Stomach (tissue), 4 donors: ENCODE measurements around the gene IRF4.

ENCODE experiments used
- EP300 ChIP-seq: sonication (generic); formaldehyde crosslinking; IDR thresholded peaks from one replicate; pipeline ENCODE4 v1.6.1; 2017; ENCODE audit warnings: antibody characterized with exemption
- POLR2A ChIP-seq, 4 donors: fragments of 450-650 bp; IDR thresholded peaks; one replicate each; pipeline ENCODE4 v1.6.1; 2016; ENCODE audit warnings: antibody characterized with exemption in 4 of 4, control low read depth in 2 of 4, mild to moderate bottlenecking in 1 of 4, moderate library complexity in 1 of 4
- POLR2AphosphoS5 ChIP-seq, 3 donors: sonication (generic); formaldehyde crosslinking; IDR thresholded peaks; one replicate each; pipeline ENCODE4 v1.6.1; 2016; ENCODE audit warnings: antibody characterized with exemption in 3 of 3
- TF ChIP-seq, protein P1 (sequence below), 7 experiments: fragments of 450-650 bp in 4 of 7; fragments of 200-600 bp in 3 of 7; sonication (generic) in 3 of 7; IDR thresholded peaks; one replicate each; pipeline ENCODE4 v1.5.1; 2016 to 2019; ENCODE audit warnings: antibody characterized with exemption in 7 of 7, control low read depth in 2 of 7, mild to moderate bottlenecking in 1 of 7

DNA sequence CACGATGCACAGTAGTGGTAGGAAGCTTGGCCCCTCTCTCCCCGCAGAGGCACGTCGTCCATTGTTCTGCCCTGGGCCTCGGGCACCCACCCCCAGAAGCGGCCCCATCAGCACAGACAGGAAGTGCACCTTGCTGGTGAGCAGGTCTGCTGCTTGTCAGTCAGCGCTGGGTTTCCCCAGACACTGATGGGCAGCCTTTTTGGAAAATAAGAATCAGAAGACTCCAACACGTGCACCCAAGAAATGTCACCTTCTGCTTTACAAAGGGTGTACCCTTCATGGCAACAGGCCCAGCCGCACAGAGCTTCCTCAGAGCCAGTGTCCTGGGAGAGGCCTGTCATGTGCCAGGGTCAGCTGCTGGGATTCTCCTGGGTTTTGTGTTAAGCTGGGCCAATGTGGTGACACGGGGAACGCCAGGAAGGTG lies 34.7 kb upstream of the IRF4 start:
- TF ChIP-seq POLR2A (IDR thresholded peaks at IDR 0.05) (no peak), EP300 (no peak), POLR2AphosphoS5 (IDR thresholded peaks at IDR 0.05) (no peak)
- TF ChIP-seq, protein P1, sequence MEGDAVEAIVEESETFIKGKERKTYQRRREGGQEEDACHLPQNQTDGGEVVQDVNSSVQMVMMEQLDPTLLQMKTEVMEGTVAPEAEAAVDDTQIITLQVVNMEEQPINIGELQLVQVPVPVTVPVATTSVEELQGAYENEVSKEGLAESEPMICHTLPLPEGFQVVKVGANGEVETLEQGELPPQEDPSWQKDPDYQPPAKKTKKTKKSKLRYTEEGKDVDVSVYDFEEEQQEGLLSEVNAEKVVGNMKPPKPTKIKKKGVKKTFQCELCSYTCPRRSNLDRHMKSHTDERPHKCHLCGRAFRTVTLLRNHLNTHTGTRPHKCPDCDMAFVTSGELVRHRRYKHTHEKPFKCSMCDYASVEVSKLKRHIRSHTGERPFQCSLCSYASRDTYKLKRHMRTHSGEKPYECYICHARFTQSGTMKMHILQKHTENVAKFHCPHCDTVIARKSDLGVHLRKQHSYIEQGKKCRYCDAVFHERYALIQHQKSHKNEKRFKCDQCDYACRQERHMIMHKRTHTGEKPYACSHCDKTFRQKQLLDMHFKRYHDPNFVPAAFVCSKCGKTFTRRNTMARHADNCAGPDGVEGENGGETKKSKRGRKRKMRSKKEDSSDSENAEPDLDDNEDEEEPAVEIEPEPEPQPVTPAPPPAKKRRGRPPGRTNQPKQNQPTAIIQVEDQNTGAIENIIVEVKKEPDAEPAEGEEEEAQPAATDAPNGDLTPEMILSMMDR (IDR thresholded peaks at IDR 0.05) = no peak
